Activated CD8-positive, alpha-beta T cell treated with anti-CD3 and anti-CD28 coated beads for 36 hours (primary cell): ENCODE results near the gene TLE3. TPM values are rescaled to one million over a fixed set of nuclear protein-coding genes. Genes with fewer than 3 reads are reported as not detected.

ENCODE experiments used
- ATAC-seq: fragments of 200-7000 bp; cut with Tn5 transposase; one replicate; pipeline ENCODE4 v1.10.0; 2021; ENCODE audit warnings: mild to moderate bottlenecking, moderate library complexity
- CTCF ChIA-PET: fragments of 350-600 bp; sonication (Branson Sonifier 250); formaldehyde crosslinking; loops from one replicate; lab custom pipeline; 2021; ENCODE audit warnings: antibody characterized with exemption; lab: Charles Lee
- POLR2A ChIA-PET: fragments of 350-600 bp; sonication (Branson Sonifier 250); formaldehyde crosslinking; loops from one replicate; lab custom pipeline; 2021; ENCODE audit warnings: antibody characterized with exemption; lab: Charles Lee
- DNase-seq: peaks from one replicate; pipeline ENCODE4 v3.0.0-alpha.2; 2020
- H3K27ac Mint-ChIP-seq: one replicate; pipeline ENCODE4 v1.8.0; 2021; ENCODE audit warnings: mild to moderate bottlenecking, mixed read lengths
- H3K27me3 Mint-ChIP-seq: one replicate; pipeline ENCODE4 v1.8.0; 2021; ENCODE audit warnings: mixed read lengths
- H3K36me3 Mint-ChIP-seq: one replicate; pipeline ENCODE4 v1.8.0; 2021; ENCODE audit warnings: low read depth, mixed read lengths
- H3K4me1 Mint-ChIP-seq: one replicate; pipeline ENCODE4 v1.8.0; 2021; ENCODE audit warnings: low read depth, mixed read lengths
- H3K4me3 Mint-ChIP-seq: one replicate; pipeline ENCODE4 v1.8.0; 2021; ENCODE audit warnings: mild to moderate bottlenecking, moderate library complexity, mixed read lengths
- H3K9me3 Mint-ChIP-seq: one replicate; pipeline ENCODE4 v1.8.0; 2021; ENCODE audit warnings: mixed read lengths
- CTCF ChIP-seq: fragments of 200-600 bp; IDR thresholded peaks from one replicate; pipeline ENCODE4 v1.8.0; 2022; ENCODE audit warnings: antibody characterized with exemption, mild to moderate bottlenecking
- intact Hi-C: fragments of 100-400 bp; cut with micrococcal nuclease; formaldehyde crosslinking; loops from one replicate; pipeline ENCODE4 v1.10.0; 2022
- total RNA-seq, 2 experiments: library from RNA; stranded (reverse); gene quantifications; one replicate each; pipeline ENCODE4 v1.2.3, GENCODE V29; 2021

Gene TLE3
- total RNA-seq, 2 experiments from 2014 or later, result 48.4 to 64.2 TPM

DNA sequence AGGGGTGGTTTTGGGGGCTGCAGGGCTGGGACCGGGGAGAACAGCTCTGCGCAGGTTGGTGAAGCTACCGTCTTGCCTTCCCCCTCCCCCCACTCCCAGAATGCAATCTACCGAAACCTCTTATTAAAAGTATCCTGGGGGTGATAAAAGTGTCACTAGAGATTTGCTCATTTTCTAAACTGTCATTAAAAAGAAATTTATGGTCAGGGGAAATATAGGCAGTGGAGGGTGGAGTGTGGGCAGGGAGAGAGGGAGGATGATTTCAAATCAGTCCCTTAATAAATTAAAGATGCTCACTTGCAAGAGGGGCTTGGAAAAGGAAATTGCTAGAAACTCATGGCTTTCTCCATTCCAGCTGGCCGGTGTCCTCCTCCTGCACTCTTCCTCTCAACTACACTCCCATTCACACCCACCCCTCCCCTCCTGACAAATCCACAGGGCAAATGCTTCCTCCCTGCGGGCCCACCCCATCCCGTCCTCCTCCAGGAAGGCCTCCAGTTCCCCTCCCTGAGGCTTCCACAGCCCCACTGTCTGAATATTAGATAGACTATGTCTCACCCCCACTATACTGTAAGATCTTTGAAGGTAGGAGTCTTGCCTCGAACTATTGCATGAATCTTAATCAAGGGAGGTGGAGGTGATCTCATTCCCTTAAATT lies 83.9 kb downstream of the TLE3 start:
- H3K4me1 Mint-ChIP-seq, result peaks cover 6% of the 10 kb centered on the region
- no peak for ATAC-seq
- H3K27me3 Mint-ChIP-seq, result peaks cover 10% of the 10 kb centered on the region
- no peak overlapping the region for H3K27ac Mint-ChIP-seq
- CTCF ChIA-PET, result no interaction called here
- intact Hi-C loops, result no loop called here
- TF ChIP-seq CTCF, result no peak
- no peaks in the 10 kb centered on the region for H3K36me3 Mint-ChIP-seq
- H3K4me3 Mint-ChIP-seq, result no peak overlapping the region
- no peaks in the 10 kb centered on the region for H3K9me3 Mint-ChIP-seq
- no peak for DNase-seq
- POLR2A ChIA-PET, result no interaction called here

GRCh38 chr15:70012895-70013294 lies 84.8 kb downstream of the TLE3 start:
- Mint-ChIP-seq H3K27ac (no peak overlapping the region), H3K4me1 (peaks cover 6% of the 10 kb centered on the region), H3K4me3 (no peak overlapping the region), H3K36me3 (no peaks in the 10 kb centered on the region), H3K27me3 (peaks cover 9% of the 10 kb centered on the region), H3K9me3 (no peaks in the 10 kb centered on the region)
- ChIA-PET CTCF (no interaction called here), POLR2A (no interaction called here)
- intact Hi-C loops, result no loop called here
- ATAC-seq, result no peak
- DNase-seq, result no peak
- TF ChIP-seq CTCF, result no peak

DNA sequence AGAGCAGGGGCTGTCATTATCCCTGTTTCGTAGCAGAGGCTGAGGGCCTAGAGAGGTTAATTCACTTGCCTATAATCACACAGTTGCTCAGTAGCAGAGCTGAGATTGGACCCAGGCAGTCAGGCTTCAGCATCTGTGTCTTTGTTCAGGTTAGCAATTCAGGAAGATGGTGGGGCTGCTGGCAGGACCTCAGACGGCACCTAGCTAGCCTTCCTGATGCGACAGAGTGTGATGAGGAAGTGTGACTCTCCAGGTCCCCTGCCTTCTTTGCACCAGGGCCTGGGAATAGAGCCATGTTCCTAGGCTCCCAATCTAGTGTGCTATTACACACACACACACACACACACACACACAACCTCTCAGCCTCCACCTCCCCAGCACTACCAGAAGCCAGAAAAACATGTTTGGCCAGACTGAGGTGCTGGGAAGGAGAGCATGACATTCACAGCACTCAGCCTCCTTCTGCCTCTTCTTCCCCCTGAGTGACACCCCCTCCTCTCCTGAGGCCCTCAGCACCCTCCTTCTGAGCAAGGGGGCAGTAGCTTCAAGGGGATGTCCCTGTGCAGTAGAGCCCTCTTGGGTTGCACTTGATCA lies 88.9 kb downstream of the TLE3 start:
- Mint-ChIP-seq H3K4me1 (no peaks in the 10 kb centered on the region), H3K36me3 (no peaks in the 10 kb centered on the region), H3K27ac (no peak overlapping the region), H3K4me3 (no peak overlapping the region), H3K27me3 (peaks cover 1% of the 10 kb centered on the region), H3K9me3 (no peaks in the 10 kb centered on the region)
- ATAC-seq, result no peak
- POLR2A ChIA-PET, result no interaction called here
- CTCF ChIA-PET, result no interaction called here
- intact Hi-C loops, result no loop called here
- no peak for TF ChIP-seq CTCF
- DNase-seq, result no peak

DNA sequence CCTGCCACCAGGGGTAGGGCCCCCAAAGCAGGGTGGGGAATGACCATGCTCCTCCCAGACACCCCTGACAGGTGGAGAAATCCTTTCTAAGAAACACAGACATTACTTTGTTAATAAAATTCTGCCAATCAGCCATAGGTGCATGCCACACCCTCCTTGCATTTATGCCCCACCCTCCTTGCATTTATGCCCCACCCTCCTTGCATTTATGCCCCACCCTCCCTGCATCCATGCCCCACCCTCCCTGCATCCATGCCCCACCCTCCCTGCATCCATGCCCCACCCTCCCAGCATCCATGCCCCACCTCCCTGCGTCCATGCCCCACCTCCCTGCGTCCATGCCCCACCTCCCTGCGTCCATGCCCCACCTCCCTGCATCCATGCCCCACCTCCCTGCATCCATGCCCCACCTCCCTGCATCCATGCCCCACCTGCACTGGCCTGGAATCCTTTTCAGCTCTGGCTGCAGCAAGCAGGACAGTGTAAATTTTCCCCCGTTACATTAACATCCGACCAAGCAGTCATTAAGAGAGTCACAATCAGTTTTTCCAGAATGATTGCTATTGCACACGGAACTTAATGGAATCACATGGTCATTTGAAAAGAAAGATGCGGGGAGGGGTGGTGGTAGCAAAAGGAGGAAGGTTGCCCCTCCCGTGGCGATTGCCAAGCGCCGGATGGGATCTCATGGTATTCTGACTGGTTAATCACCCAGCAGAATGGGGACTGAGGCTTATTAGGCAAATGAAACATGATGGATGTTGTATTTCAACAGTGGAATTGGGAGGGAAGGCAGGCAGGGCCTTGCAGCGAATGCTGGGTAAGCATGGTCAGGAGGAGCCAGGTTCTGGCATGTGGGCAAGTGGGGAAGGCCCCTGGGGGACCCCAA lies 91.2 kb downstream of the TLE3 start:
- no peaks in the 10 kb centered on the region for H3K36me3 Mint-ChIP-seq
- H3K27ac Mint-ChIP-seq, result no peak overlapping the region
- intact Hi-C loops, result no loop called here
- ChIA-PET CTCF (no interaction called here), POLR2A (no interaction called here)
- TF ChIP-seq CTCF, result no peak
- no peak for ATAC-seq
- no peaks in the 10 kb centered on the region for H3K4me1 Mint-ChIP-seq
- no peak overlapping the region for H3K4me3 Mint-ChIP-seq
- H3K27me3 Mint-ChIP-seq, result peaks cover 2% of the 10 kb centered on the region
- no peak for DNase-seq
- H3K9me3 Mint-ChIP-seq, result peaks cover 11% of the 10 kb centered on the region

- no peak for DNase-seq
- ChIA-PET POLR2A (no interaction called here), CTCF (no interaction called here)
- no peaks in the 10 kb centered on the region for H3K36me3 Mint-ChIP-seq
- ATAC-seq, result no peak
- TF ChIP-seq CTCF, result no peak
- H3K9me3 Mint-ChIP-seq, result peaks cover 11% of the 10 kb centered on the region
- no peaks in the 10 kb centered on the region for H3K4me1 Mint-ChIP-seq
- peaks cover 2% of the 10 kb centered on the region for H3K27me3 Mint-ChIP-seq
- no peak overlapping the region for H3K27ac Mint-ChIP-seq
- intact Hi-C loops, result no loop called here
- H3K4me3 Mint-ChIP-seq, result no peak overlapping the region
Measured at GRCh38 chr15:70004826-70005225, 92.9 kb downstream of the TLE3 start.
